Measurements from ENCODE around the gene KLK3.
"Not testable (repeated sequence)": the region's sequence is repeated elsewhere in the genome, so short reads cannot be mapped to it uniquely, and the experiment has no call there.

DNA sequence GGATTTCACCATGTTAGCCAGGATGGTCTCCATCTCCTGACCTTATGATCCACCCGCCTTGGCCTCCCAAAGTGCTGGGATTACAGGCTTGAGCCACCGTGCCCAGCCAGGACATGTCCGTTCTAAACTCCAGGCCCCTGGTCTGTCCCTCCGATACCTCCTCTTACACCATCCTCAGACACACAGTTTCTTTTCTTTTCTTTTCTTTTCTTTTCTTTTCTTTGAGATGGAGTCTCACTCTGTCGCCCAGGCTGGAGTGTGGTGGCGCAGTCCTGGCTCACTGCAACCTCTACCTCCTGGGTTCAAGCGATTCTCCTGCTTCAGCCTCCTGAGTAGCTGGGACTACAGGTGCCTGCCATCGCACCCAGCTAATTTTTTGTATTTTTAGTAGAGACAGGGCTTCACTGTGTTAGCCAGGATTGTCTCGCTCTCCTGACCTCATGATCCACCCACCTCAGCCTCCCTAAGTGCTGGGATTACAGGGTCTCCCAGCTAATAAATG is 41.4 kb downstream of the KLK3 start:
- TF ChIP-seq ZNF841 (CRISPR knock-in tag; IDR thresholded peaks at IDR 0.05; ENCODE audit: borderline replicate concordance); NFIB (CRISPR knock-in tag; IDR thresholded peaks at IDR 0.05; ENCODE audit: borderline replicate concordance); PHF8 (CRISPR knock-in tag; IDR thresholded peaks at IDR 0.05); KDM3A (CRISPR knock-in tag; IDR thresholded peaks at IDR 0.05; ENCODE audit: low read depth); POLR2A (IDR thresholded peaks at IDR 0.05; ENCODE audit: insufficient read depth in 1 of 2, low read depth in 2 of 2, low read length in 2 of 2); EP300 (IDR thresholded peaks at IDR 0.05; ENCODE audit: low read depth in 2 of 2, low read length in 2 of 2); EP300 (CRISPR knock-in tag; IDR thresholded peaks at IDR 0.05; ENCODE audit: borderline replicate concordance); ETV6 (CRISPR knock-in tag; conservative IDR thresholded peaks at IDR 0.05); TCF7 (IDR thresholded peaks at IDR 0.05; ENCODE audit: low read depth); MXD4 (CRISPR knock-in tag; IDR thresholded peaks at IDR 0.05): not testable (repeated sequence)
- TF ChIP-seq, protein P1, sequence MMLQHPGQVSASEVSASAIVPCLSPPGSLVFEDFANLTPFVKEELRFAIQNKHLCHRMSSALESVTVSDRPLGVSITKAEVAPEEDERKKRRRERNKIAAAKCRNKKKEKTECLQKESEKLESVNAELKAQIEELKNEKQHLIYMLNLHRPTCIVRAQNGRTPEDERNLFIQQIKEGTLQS (CRISPR knock-in tag; IDR thresholded peaks at IDR 0.05), result not testable (repeated sequence)
- TF ChIP-seq, protein P2, sequence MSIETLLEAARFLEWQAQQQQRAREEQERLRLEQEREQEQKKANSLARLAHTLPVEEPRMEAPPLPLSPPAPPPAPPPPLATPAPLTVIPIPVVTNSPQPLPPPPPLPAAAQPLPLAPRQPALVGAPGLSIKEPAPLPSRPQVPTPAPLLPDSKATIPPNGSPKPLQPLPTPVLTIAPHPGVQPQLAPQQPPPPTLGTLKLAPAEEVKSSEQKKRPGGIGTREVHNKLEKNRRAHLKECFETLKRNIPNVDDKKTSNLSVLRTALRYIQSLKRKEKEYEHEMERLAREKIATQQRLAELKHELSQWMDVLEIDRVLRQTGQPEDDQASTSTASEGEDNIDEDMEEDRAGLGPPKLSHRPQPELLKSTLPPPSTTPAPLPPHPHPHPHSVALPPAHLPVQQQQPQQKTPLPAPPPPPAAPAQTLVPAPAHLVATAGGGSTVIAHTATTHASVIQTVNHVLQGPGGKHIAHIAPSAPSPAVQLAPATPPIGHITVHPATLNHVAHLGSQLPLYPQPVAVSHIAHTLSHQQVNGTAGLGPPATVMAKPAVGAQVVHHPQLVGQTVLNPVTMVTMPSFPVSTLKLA (IDR thresholded peaks at IDR 0.05), result not testable (repeated sequence)

All from HepG2 (cell line).